HEK293 (cell line): Measurements from ENCODE around the gene UGT1A10.

Experiments used
- CTCF ChIA-PET: fragments of 350-600 bp; formaldehyde crosslinking; extraction: SDS; loops from one replicate; lab custom pipeline; 2021; ENCODE audit warnings: antibody characterized with exemption; lab: Yijun Ruan, JAX
- POLR2A ChIA-PET: fragments of 300-600 bp; formaldehyde crosslinking; extraction: SDS; loops from one replicate; lab custom pipeline; 2020; ENCODE audit warnings: antibody characterized with exemption, inconsistent platforms; lab: Yijun Ruan, JAX
- H3K27ac ChIP-seq: fragments of 200-500 bp; sonication (Bioruptor generic); 2 replicates; pipeline ENCODE4 v1.5.1; 2014; ENCODE audit warnings: low read depth, low read length, control low read depth, inconsistent platforms; ENCODE audit errors: extremely low read depth
- H3K36me3 ChIP-seq, 2 experiments: fragments of 200-500 bp in 1 of 2; sonication (Bioruptor generic) in 1 of 2; 1 replicate in 1 of 2; 2 replicates in 1 of 2; pipeline ENCODE4 v1.5.1; 2014 to 2017; ENCODE audit warnings: inconsistent platforms in 2 of 2, low read length in 2 of 2; ENCODE audit not compliant: control insufficient read depth in 2 of 2, insufficient read depth in 1 of 2
- H3K4me1 ChIP-seq: fragments of 200-500 bp; sonication (Bioruptor generic); 2 replicates; pipeline ENCODE4 v1.5.1; 2014; ENCODE audit warnings: mild to moderate bottlenecking, low read length, inconsistent platforms; ENCODE audit not compliant: control insufficient read depth, insufficient read depth
- H3K4me3 ChIP-seq: 2 replicates; pipeline ENCODE4 v1.5.1; 2011; ENCODE audit warnings: low read depth, mild to moderate bottlenecking, control low read depth, low read length, moderate library complexity
- H3K9me3 ChIP-seq: fragments of 200-500 bp; sonication (Bioruptor generic); 2 replicates; pipeline ENCODE4 v1.5.1; 2014; ENCODE audit warnings: low read depth, low read length, inconsistent platforms; ENCODE audit not compliant: control insufficient read depth, insufficient read depth
- PRDM4 ChIP-seq: fragments of 450-650 bp; formaldehyde crosslinking; IDR thresholded peaks from 2 replicates; pipeline ENCODE4 v1.5.1; 2017; ENCODE audit warnings: missing biosample characterization, missing genetic modification characterization
- SETDB1 ChIP-seq: IDR thresholded peaks from one replicate; pipeline ENCODE4 v1.6.1; 2017; ENCODE audit warnings: mild to moderate bottlenecking, low read length, moderate library complexity, mixed read lengths; ENCODE audit not compliant: insufficient read length
- SP2 ChIP-seq: fragments of 450-650 bp; formaldehyde crosslinking; IDR thresholded peaks from 2 replicates; pipeline ENCODE4 v1.5.1; 2016; ENCODE audit warnings: missing biosample characterization, missing genetic modification characterization
- ZBTB6 ChIP-seq: fragments of 450-650 bp; formaldehyde crosslinking; IDR thresholded peaks from 2 replicates; pipeline ENCODE4 v1.5.1; 2017; ENCODE audit warnings: missing biosample characterization, missing genetic modification characterization
- ZBTB7A ChIP-seq: fragments of 450-650 bp; formaldehyde crosslinking; IDR thresholded peaks from 2 replicates; pipeline ENCODE4 v1.5.1; 2016; ENCODE audit warnings: low read depth, missing biosample characterization, missing genetic modification characterization
- ZNF112 ChIP-seq: fragments of 450-650 bp; formaldehyde crosslinking; IDR thresholded peaks from 2 replicates; pipeline ENCODE4 v1.5.0; 2017; ENCODE audit warnings: missing biosample characterization, missing genetic modification characterization
- ZNF146 ChIP-seq: fragments of 450-650 bp; formaldehyde crosslinking; IDR thresholded peaks from 2 replicates; pipeline ENCODE4 v1.5.1; 2016; ENCODE audit warnings: missing biosample characterization, missing genetic modification characterization
- ZNF155 ChIP-seq: fragments of 450-650 bp; formaldehyde crosslinking; IDR thresholded peaks from 2 replicates; pipeline ENCODE4 v1.5.1; 2016; ENCODE audit warnings: missing biosample characterization, missing genetic modification characterization
- ZNF214 ChIP-seq: fragments of 450-650 bp; formaldehyde crosslinking; IDR thresholded peaks from 2 replicates; pipeline ENCODE4 v1.5.1; 2017; ENCODE audit warnings: missing biosample characterization, mild to moderate bottlenecking, missing genetic modification characterization, borderline replicate concordance
- ZNF398 ChIP-seq: fragments of 450-650 bp; formaldehyde crosslinking; IDR thresholded peaks from 2 replicates; pipeline ENCODE4 v1.5.1; 2017; ENCODE audit warnings: missing biosample characterization, missing genetic modification characterization
- ZNF449 ChIP-seq: fragments of 450-650 bp; formaldehyde crosslinking; IDR thresholded peaks from 2 replicates; pipeline ENCODE4 v1.5.1; 2017; ENCODE audit warnings: missing biosample characterization, mild to moderate bottlenecking, missing genetic modification characterization, moderate library complexity
- ZNF473 ChIP-seq: fragments of 450-650 bp; formaldehyde crosslinking; IDR thresholded peaks from 2 replicates; pipeline ENCODE4 v1.5.1; 2017; ENCODE audit warnings: missing biosample characterization, missing genetic modification characterization
- ZNF510 ChIP-seq: fragments of 450-650 bp; formaldehyde crosslinking; IDR thresholded peaks from 2 replicates; pipeline ENCODE4 v1.5.1; 2018; ENCODE audit warnings: mild to moderate bottlenecking, missing genetic modification characterization, missing biosample characterization; ENCODE audit not compliant: insufficient replicate concordance
- ZNF624 ChIP-seq: fragments of 450-650 bp; formaldehyde crosslinking; IDR thresholded peaks from 2 replicates; pipeline ENCODE4 v1.5.1; 2017; ENCODE audit warnings: missing biosample characterization, missing genetic modification characterization
- ZNF626 ChIP-seq: fragments of 450-650 bp; sonication (Bioruptor Pico); formaldehyde crosslinking; IDR thresholded peaks from 2 replicates; pipeline ENCODE4 v1.5.1; 2018; ENCODE audit warnings: missing biosample characterization, missing genetic modification characterization, inconsistent platforms

Gene UGT1A10

GRCh38 chr2:233698740-233699139 is 62.5 kb downstream of the UGT1A10 start:
- H3K9me3 ChIP-seq = no peaks in the 10 kb centered on the region
- H3K27ac ChIP-seq = no peak overlapping the region
- H3K4me3 ChIP-seq = no peak overlapping the region
- CTCF ChIA-PET = interaction anchor here (1.2 kb wide), 1 partner anchor 12 kb away, joined by 5 read pairs; no protein-coding TSS in a partner anchor
- TF ChIP-seq ZNF146 (tag by site-specific recombination) = no peak
- no peak for TF ChIP-seq ZBTB7A
- no peak for TF ChIP-seq ZBTB6 (tag by site-specific recombination)
- TF ChIP-seq, all 188 proteins: peak for 0
- Histone ChIP-seq H3K36me3 (no peaks in the 10 kb centered on the region), H3K4me1 (0 out of 2 replicates have a peak, but pooled peaks cover 2% of the 10 kb centered on the region)
- POLR2A ChIA-PET = no interaction called here

- H3K9me3 ChIP-seq = no peaks in the 10 kb centered on the region
- H3K36me3 ChIP-seq = no peaks in the 10 kb centered on the region
- ChIA-PET CTCF (interaction anchor here (1.2 kb wide), 1 partner anchor 12 kb away, joined by 5 read pairs; no protein-coding TSS in a partner anchor), POLR2A (no interaction called here)
- TF ChIP-seq ZNF155 (tag by site-specific recombination) (no peak), ZNF214 (tag by site-specific recombination) (no peak), SETDB1 (no peak), ZNF112 (tag by site-specific recombination) (no peak), PRDM4 (tag by site-specific recombination) (no peak), ZNF624 (tag by site-specific recombination) (no peak), ZNF473 (tag by site-specific recombination) (no peak), ZNF626 (tag by site-specific recombination) (no peak), ZNF510 (no peak), ZNF449 (tag by site-specific recombination) (no peak), SP2 (no peak), ZNF398 (tag by site-specific recombination) (no peak)
- no peak overlapping the region for H3K27ac ChIP-seq
- H3K4me1 ChIP-seq = 0 out of 2 replicates have a peak, but pooled peaks cover 2% of the 10 kb centered on the region
- H3K4me3 ChIP-seq = no peak overlapping the region
These were observed 63.3 kb downstream of the UGT1A10 start for GRCh38 chr2:233699424-233700027.
